Astrocyte of the spinal cord (primary cell): ENCODE results near the gene ZFPM1.

Source experiments
- DNase-seq: peaks from one replicate; pipeline ENCODE4 v3.0.0; 2011; ENCODE audit warnings: low read depth, low spot score
- H3K4me3 ChIP-seq: 2 replicates; pipeline ENCODE4 v1.5.1; 2011; ENCODE audit warnings: low read depth, mild to moderate bottlenecking, low read length, moderate library complexity
- CTCF ChIP-seq: IDR thresholded peaks from 2 replicates; pipeline ENCODE4 v1.5.1; 2012; ENCODE audit warnings: low read depth, mild to moderate bottlenecking, low read length, inconsistent platforms
- in situ Hi-C: cut with HindIII; loops from 2 replicates; pipeline ENCODE4 v1.10.0; 2017; ENCODE audit warnings: low sequenced_read_pairs

Gene ZFPM1

GRCh38 chr16:88428616-88429386 lies 24.3 kb upstream of the ZFPM1 start:
- no peak overlapping the region for H3K4me3 ChIP-seq
- TF ChIP-seq CTCF: no peak
- in situ Hi-C loops: no loop called here
- DNase-seq: no peak

GRCh38 chr16:88429387-88430184 lies 23.5 kb upstream of the ZFPM1 start:
- in situ Hi-C loops: no loop called here
- TF ChIP-seq CTCF: no peak
- no peak for DNase-seq
- H3K4me3 ChIP-seq: no peak overlapping the region

GRCh38 chr16:88430185-88430523 lies 22.9 kb upstream of the ZFPM1 start:
- no peak for TF ChIP-seq CTCF
- peak overlapping the region; percentile 18 for H3K4me3 ChIP-seq
- in situ Hi-C loops: no loop called here
- no peak for DNase-seq

- peak; percentile 29 for DNase-seq
- H3K4me3 ChIP-seq: peak overlapping the region; percentile 18
- no peak for TF ChIP-seq CTCF
- in situ Hi-C loops: no loop called here
Observed at GRCh38 chr16:88430524-88431446, 22.3 kb upstream of the ZFPM1 start.

- TF ChIP-seq CTCF: no peak
- in situ Hi-C loops: no loop called here
Observed at GRCh38 chr16:88431651-88432050, 21.4 kb upstream of the ZFPM1 start.

GRCh38 chr16:88432174-88432573 lies 20.9 kb upstream of the ZFPM1 start:
- no peak for TF ChIP-seq CTCF
- no peak for DNase-seq
- in situ Hi-C loops: no loop called here
- H3K4me3 ChIP-seq: no peak overlapping the region

More at GRCh38 chr16:88431651-88432050, 21.4 kb upstream of the ZFPM1 start:
- no peak for DNase-seq
- no peak overlapping the region for H3K4me3 ChIP-seq
